Measurements from ENCODE around the gene TSHZ2.

DNA sequence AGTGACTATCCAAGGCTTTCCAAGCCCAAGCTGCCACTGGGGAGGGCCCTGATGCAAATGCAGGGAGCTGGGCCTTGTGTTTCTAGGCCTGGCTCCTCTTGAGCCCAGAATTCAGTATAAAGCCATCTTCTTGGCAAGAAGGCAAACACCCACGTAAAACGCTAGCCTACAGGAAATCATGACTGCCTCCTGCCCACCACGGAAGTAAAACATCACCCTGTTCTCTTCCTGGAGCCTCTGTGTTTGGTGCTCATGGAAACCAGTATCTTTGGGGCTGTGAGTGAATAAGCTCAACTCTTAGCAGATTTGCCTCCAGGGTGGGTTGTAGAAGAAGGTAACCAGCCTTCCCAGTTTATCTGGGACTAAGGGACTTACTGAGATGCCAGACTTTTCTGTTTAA is 350.5 kb downstream of the TSHZ2 start:
- TF ChIP-seq, protein P1, sequence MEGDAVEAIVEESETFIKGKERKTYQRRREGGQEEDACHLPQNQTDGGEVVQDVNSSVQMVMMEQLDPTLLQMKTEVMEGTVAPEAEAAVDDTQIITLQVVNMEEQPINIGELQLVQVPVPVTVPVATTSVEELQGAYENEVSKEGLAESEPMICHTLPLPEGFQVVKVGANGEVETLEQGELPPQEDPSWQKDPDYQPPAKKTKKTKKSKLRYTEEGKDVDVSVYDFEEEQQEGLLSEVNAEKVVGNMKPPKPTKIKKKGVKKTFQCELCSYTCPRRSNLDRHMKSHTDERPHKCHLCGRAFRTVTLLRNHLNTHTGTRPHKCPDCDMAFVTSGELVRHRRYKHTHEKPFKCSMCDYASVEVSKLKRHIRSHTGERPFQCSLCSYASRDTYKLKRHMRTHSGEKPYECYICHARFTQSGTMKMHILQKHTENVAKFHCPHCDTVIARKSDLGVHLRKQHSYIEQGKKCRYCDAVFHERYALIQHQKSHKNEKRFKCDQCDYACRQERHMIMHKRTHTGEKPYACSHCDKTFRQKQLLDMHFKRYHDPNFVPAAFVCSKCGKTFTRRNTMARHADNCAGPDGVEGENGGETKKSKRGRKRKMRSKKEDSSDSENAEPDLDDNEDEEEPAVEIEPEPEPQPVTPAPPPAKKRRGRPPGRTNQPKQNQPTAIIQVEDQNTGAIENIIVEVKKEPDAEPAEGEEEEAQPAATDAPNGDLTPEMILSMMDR (IDR thresholded peaks at IDR 0.05), result no peak
- no peak for TF ChIP-seq POLR2A (IDR thresholded peaks at IDR 0.05)

All from heart left ventricle (tissue), 13 donors.